NCI-H1048 (cell line): ENCODE results near the gene SMIM44.
"Not testable (repeated sequence)": the region's sequence is repeated elsewhere in the genome, so short reads cannot be mapped to it uniquely, and the experiment has no call there.

Experiments used
- DNase-seq: peaks from one replicate; lab custom pipeline; 2025; lab: John Stamatoyannopoulos, UW

The SMIM44 gene

DNA sequence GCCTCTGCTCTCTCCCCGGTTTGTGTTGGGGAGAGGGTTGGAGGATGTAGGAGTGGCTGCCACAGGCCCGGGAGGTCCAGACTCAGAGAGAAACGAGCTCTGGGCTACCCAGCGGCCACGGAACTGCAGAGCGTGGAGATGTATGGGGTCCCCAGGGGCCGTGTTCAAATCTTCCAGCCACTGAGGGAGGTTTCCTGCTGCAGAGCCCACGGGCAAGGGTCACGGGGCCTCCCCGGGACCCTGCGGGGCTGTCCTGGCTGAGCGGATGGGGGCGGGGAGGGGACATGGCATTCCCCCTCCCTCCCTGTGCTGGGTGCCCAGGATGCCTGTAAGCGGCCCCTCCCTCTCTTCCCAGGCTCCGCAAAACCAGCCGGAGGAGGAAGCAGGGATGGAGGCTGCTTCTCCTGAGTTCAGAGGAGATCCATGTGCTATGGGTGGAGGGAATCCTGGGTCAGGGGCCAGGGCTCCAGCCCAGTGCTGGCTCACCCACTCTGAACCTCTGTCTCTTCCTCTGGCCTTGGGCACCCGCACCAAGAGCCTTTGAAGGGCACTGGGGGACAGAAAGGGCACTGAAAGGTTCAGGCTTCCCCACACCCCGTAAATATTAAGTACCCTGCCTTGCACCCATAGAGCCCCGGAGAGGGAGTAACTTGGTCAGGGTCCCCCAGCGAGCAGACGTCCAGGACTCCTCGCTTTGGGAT, 25.6 kb downstream of the SMIM44 start:
- DNase-seq: no peak

DNA sequence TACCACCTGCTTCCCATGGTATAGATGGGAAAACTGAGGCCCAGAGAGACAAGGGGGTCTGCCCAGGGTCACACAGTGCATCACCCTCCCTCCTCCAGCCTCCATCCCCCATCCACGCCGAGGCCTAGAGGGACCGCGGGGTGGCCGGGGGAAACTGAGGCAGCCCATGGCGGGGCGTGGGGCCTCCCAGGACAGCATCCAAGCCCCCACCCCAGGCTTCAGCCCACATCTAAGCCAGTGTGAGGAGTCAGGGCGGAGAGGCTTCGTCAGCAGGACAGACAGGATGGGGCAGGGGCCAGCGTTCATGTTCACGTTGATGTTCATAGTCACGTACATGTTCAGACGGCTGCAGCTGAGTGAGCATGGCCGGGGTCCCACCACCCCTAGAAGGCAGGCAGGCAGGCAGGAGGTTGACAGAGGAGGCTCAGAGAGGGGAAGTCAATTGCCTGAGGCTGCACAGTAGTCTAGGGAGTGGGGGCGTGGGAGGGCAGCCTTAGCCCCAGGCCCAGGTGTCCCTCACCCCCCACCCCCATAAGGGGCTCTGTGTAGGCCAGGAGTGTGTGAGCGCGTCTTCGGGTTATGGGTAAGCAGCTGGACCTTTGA, 26.2 kb downstream of the SMIM44 start:
- no peak for DNase-seq

DNA sequence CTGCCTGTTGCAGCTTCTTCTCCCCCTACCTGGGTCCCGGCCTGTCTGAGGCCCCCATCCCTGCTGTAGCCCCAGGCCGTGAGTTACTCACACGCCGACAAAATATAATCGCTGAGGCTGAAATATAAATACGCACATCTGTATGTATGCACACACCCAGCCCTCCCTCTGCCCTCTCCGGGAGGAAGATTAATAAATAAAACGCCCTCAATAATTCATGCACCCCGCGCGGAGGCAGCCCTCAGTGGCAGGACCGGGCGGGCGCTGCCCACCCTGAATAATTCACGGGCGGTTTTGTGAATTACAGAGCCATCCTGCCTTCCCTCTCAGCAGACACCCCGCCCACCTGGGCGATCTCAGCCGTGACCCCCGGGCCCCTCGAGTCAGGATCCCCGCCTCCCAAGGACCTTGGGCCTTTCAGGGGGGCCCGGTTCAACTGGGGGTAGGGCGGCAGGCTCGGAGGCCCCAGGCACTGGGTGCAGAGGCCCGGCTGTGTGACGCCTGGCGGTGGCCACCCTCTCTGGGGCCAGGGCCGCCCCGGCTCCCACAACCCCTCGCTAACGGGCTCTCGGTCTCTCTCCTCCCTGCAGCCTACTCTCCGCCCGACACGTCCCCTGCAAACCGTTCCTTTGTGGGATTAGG, 27.2 kb downstream of the SMIM44 start:
- DNase-seq: no peak

DNA sequence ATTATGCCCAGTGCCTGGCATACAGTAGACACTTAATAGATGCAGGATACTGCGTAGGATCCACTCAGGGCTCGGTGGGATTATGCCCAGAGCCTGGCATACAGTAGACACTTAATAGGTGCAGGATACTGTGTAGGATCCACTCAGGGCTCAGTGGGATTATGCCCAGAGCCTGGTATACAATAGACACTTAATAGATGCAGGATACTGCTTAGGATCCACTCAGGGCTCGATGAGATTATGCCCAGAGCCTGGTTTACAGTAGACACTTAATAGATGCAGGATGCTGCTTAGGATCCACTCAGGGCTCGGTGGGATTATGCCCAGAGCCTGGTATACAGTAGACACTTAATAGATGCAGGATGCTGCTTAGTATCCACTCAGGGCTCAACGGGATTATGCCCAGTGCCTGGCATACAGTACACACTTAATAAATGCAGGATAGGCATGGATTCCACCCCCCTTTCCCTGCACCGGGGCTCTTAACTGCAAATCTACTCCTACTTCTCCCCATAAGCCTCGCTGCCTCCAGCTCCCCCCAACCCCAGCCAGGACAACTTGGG, 27.8 kb downstream of the SMIM44 start:
- DNase-seq: no peak

DNA sequence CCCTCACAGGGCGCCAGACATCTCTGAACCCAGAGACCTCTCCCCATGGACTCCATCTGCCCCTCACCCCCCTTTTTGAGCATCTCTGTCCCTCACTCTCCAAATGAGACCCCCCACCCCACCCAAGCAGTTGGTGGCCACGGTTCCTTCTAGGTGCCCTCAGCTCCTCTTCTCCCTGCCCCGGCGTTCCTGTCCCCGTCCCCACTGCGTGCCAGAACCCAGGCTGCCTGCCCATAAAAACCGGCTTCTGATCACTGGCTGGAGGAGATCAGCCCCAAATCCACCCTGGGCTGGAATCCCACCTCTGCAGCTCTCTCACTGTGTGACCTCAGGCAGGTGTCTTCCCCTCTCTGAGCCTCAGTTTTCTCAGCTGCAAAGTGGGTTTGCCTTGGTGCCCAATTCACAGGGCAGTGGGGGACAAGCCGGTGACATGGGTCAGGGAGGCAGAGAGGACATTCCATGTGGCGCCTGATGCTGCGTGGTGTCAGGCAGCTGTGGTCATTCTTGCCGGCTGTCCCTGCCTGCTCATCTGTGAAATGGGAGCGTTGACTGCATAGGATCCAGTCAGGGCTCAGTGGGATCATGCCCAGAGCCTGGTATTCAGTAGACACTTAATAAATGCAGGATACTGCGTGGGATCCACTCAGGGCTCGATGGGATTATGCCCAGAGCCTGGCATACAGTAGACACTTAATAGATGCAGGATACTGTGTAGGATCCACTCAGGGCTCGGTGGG, 28.4 kb downstream of the SMIM44 start:
- DNase-seq: no peak

DNA sequence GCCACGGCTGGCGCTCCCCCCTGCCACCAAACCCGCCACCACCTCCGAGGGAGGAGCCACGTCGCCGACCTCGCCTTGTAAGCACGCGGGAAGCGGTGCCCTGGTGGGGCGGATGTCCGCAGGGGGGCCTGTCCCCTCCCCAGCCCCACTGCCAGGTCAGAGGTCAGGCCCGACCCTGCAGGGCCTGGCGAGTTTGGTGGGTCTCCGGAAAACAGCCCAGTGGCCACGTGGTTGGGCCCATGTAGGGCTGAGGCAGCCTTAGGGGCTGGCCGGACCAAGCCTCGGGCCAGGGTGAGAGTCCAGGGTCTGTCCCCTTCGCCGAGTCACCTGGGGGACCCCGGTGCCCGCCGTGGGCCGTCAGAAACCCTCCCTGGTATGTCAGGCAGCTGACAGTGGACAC, 29.4 kb downstream of the SMIM44 start:
- DNase-seq: no peak

DNA sequence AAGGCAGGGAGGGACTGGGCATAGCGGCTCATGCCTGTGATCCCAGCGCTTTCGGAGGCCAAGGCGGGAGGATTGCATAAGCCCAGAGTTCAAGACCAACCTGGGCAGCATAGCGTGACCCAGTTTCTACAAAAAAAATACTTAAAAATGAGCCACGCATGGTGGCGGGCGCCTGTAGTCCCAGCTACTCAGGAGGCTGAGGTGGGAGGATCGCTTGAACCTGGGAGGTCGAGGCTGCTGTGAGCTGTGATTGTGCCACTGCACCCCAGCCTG, 30.4 kb downstream of the SMIM44 start:
- DNase-seq: not testable (repeated sequence)

DNA sequence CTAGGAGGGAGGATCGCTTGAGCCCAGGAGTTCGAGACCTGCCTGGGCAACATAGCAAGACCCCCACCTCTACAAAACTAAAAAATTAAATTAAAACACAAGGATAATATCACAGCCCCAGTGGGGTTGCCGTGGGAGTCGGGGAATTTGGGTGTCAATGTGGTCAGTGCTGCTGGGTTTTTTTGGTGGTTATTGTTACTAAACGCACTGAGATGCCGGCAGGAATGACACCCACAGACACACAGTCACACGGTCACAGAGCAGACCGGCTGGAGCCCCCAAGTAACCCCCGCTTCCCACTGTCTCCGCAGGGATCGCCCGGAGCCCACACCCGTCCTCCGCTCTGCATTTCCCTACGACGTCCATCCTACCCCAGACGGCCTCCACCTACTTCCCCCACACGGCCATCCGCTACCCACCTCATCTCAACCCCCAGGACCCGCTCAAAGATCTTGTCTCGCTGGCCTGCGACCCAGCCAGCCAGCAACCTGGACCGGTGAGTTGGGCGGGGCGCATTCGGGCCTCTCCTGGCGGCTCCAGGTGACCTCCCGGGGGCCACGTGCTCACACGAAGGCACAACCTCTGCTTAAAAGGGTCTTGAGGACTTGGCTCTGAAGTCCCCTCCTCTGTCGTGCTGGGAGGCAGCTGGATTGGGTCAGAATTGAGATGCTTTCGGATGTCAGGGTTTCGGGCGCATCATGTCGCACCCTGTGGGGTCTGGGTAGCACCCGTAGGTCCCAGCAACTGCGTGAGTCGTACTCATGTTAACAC, 30.9 kb downstream of the SMIM44 start:
- DNase-seq: no peak

DNA sequence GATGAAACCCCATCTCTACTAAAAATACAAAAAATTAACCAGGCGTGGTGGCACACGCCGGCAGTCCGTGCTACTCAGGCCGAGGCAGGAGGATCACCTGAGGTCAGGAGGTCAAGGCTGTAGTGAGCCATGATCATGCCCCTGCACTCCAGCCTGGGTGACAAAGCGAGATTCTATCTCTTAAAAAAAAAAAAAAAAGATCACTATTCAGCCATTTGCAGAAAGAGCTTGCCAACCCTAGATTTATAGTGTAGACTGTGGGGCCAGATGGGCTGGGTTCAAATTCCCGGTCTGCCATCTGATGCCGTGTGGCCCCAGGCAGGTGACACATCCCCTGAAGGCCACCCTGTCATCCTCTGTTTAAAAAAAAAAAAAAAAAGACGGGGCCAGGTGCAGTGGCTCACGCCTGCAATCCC, 31.8 kb downstream of the SMIM44 start:
- no peak for DNase-seq

DNA sequence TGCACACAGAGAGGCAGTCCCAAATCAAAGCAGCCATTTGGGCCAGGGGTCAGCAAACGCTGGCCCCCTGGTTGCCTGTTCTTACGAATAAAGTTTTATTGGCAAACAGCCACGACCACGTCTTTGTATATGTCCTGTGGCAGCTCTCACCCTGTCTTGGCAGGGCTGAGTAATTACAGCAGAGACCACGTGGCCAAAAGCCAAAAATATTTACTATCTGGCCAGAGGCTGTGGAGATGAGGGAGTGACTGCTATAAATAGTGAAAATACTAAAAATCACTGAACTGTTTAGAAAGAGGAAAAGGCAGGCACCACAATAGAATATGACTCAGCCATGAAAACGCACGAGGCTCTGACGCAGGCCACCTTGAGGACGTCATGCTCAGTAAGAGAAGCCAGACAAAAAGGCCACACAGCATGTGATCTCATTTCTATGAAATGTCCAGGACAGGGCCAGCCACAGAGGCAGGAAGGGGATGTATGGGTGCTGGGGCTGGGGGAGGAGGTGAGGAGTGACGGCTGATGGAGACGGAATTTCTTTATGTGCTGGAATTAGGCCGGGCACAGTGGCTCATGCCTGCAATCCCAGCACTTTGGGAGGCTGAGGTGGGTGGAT, 32.3 kb downstream of the SMIM44 start:
- no peak for DNase-seq

DNA sequence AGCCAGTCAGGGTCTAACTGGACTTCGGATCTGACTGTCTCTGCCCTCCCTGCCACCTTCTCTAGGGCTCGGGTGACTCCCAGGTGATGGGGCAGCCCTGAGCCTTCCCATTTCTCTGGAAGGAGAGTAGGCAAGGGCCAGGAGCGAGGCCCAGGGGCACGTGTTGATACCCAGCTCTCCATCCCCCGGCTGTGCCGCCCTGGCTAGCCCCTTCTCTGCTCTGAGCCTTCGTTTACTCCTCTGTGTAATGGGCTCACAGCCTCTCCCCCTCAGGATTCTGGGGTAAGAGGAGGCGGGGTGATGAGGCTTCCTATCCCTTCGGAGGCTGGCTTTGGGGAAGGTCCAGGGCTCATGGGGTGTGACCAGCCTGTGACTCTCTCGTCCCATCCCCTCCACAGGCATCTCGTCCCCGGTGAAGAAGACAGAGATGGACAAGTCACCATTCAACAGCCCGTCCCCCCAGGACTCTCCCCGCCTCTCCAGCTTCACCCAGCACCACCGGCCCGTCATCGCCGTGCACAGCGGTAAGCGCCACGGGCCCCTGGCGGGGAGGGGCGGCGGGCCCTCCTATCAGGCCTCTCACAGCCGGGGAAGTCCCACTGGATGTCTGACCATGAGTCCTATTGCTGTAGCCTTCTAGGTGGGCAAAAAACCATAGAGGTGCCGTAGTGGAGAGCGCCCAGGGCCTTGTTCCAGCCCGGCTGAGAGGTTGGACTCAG, 34.5 kb downstream of the SMIM44 start:
- DNase-seq: no peak

DNA sequence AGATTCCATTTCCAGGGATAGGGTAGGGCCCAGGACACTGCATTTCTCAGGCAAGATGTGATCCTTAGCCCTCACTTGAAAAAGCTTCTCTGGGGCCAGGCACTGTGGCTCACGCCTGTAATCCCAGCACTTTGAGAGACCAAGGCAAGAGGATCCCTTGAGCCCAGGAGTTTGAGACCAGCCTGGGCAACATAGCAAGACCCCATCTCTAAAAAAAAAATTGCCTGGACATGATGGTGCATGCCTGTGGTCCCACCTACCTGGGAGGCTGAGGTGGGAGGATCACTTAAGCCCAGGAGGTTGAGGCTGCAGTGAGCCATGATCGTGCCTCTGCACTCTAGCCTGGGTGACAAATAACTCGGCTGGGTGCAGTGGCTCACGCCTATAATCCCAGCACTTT, 36.6 kb downstream of the SMIM44 start:
- DNase-seq: not testable (repeated sequence)

DNA sequence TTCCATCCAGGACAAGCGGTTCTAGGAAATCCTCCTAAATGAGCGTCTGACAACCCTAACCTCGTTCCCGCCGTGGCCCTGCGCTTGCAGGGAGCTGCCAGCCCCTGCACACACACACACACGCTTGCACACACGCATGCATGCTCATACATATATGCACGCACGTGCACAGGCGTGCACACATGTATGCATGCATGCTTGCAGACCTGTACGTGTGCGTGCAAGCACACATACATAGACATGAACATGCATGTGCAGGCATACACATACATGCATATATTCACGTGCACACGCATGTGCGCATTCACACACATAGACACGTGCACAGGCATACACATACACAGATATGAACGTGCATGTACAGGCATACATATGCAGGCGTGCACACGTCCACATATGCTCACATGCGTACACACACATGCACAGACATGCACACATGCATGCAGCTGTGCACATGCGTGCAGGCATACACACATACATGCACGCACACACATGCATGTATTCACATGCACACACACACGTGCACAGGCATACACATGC, 38.5 kb downstream of the SMIM44 start:
- no peak for DNase-seq

DNA sequence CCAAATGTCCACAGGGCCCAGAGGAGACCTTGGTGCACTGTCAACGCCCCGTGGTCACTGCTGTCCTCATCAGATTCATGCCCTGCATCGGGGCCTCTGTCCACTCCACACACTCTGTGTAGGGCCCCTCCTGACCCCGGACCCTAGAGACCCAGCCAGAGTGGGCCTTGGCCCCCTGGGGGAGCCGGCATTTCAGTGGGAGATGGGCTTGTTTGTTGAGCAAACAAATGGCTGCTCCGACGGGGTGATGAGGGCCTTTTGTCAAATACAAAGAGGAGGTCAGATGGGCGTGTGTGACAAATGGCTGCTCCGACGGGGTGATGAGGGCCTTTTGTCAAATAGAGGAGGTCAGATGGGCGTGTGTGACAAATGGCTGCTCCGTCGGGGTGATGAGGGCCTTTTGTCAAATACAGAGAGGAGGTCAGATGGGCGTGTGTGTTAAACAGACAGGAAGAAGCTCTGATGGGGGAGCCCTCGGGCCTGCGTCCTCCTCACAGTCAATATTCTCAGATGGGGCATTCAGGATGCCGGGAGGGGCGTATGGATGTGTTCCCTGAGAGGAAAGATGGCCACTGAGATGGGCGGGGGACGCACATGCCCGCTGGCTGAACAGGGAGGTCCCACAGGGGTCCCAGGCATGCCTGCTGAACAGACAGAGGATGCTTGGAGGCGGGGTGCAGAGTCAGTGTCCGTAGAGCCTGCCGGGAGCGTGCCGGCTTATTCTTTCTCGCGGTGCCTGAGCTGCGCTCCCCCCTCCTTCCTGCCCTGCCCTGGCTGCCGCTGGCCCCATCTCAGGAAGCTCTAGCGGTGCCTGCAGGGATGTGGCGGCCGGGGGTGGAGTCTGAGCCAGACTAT, 39.2 kb downstream of the SMIM44 start:
- DNase-seq: no peak

DNA sequence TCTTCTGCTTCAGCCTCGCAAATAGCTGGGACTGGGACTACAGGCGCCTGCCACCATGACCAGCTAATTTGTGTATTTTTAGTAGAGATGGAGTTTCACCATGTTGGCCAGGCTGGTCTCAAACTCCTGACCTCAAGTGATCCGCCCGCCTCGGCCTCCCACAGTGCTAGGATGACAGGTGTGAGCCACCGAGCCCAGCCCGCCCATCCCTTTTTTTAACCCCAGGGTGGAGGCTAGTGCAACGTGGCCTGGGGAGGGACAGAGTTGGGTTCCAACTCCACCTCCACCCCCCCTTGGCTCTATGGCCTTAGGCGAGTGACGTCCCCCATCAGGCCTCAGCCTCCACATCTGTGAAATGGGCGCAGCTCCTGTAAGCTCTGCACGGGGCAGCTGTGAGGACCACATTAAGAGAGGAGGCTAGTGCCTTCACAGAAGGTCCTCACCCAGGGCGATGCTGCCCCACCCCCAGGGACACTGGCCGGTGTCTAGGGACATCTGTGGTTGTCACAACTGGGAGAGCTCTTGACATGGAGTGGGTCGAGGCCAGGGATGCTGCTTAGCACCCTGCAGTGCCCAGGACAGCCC, 40.7 kb downstream of the SMIM44 start:
- DNase-seq: no peak

DNA sequence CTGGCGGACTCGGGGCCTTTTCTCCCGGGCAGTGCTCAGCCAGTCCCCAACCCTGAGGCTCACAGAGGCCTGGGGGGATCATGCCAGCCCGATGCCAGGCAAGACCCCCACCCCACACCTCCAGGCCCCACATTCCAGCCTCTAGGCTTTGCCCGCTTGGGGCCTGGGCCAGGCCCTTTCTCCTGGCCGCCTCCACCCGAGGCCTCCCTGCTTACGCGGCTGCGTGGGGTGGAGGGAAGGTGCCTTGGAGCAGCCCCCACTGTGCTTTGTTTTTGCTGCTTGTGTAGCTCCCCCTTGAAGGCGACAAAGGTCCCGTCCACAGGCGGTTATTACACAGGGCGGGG, 41.3 kb downstream of the SMIM44 start:
- no peak for DNase-seq

DNA sequence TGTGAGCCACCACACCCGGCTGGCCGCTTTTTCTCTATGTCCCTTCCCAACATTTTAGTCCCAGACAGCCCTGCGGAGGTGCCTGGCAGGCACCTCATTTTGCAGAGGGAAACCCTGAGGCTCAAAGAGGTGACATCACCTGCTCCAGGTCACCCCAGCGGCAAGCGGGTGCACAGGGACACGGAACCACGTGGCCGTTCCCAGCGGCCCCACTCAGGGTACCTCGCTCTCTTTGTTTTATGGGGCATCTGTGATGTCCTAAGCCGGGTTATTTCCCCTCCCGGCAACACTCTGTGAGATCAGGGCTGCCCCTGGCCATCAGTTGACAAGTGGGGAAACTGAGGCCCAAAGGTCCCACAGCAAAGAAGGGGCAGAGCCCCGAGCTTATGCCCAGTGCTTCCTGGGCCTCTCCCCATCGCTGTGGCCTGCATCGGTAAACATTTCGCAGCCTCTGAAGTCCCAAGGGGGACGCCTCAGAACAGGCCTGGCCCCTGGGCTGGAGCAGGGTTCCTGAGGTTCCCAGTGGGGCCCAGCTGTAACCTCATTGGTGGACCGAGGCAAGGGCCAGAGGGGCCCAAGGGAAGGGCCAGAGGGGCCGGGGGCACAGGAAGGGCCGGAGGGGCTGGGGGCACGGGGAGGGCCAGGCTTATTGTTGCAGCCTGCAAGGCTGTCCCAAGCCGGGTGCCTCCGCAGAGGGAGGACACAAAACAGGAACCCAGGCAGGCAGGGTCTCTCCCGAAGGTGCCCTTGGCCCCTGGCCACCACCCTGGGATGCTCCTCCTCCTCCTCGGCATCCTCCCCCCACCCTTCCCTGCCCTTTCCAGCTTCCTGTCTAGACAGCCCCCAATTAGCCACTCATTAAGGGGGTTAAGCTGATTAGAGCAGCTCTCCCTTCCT, 41.9 kb downstream of the SMIM44 start:
- DNase-seq: no peak

DNA sequence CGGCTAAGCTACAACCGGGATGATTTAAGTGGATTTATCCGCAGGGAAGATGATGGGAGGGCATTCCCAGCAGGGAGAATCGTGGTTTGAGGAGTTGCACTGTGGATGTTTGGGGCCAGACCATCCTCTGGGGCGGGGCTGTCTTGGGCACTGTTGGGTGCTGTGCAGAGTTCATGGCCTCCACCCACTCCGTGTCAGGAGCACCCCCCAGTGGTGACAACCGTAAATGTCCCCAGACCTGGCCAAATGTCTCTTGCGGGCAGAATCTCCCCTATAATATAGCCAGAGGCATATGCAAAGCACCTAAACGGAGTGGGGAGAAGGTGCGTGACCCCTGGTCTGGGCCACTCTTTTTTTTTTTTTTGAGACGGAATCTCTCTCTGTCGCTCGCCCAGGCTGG, 43.2 kb downstream of the SMIM44 start:
- DNase-seq: no peak
